ENCODE measurements around the gene TSPYL4. TPM values are rescaled to one million over a fixed set of nuclear protein-coding genes. Genes with fewer than 3 reads are reported as not detected.

TSPYL4 gene
- total and polyA plus RNA-seq, 2 donors (not counting 3 experiments of a cell fraction or from before 2014, with no cell fraction given) = 24.5 to 43.1 TPM

DNA sequence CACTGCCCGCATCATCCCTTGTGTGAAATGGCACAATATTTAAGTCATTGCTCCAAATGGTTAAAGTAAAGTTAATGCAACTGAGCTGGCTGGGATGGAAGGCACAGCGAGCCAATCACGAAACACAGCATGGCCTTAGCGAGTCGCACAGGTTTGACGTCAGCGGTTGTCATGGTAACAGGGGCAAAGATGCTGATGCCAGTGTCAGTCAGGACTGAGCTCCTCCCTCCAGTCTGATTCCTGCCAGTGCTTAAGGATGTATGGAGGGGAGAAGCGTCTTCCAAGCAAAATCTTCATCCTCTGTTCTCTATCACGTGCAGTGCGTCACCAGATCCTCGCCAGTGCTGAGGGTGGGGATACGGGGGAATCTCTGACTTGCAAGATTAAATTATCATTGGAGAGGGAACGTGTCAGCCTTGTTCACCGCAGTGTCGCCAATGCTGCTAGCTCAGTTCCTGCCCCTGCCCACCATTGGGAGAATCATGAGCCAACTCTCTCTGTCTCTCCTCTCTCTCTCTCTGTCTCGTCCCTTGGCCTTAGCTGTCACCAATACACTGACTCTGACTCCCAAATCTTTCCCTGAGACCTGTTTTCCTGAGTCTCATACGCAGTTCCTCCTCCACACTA is 24.5 kb downstream of the TSPYL4 start:
- Histone ChIP-seq H3K79me2 (ENCODE audit: control insufficient read depth, insufficient read depth, low read length) (no peaks in the 10 kb centered on the region), H4K20me1 (replicated peaks; ENCODE audit: control insufficient read depth, extremely low read depth, insufficient read depth, low read length) (no peaks in the 10 kb centered on the region), H3K36me3 (ENCODE audit: control insufficient read depth in 2 of 2, extremely low read depth in 1 of 2, insufficient read depth in 2 of 2, low read length in 2 of 2) (no peaks in the 10 kb centered on the region), H3K4me1 (ENCODE audit: control insufficient read depth, extremely low read depth, insufficient read depth, low read length) (no peaks in the 10 kb centered on the region), H2AFZ (ENCODE audit: low read depth, low read length) (peak overlapping the region; percentile 29), H3K9me1 (replicated peaks; ENCODE audit: control insufficient read depth, extremely low read depth, insufficient read depth, low read length) (no peaks in the 10 kb centered on the region), H3K27me3 (ENCODE audit: control insufficient read depth in 2 of 2, insufficient read depth in 2 of 2, low read length in 2 of 2) (no peaks in the 10 kb centered on the region), H3K9me3 (replicated peaks; ENCODE audit: control insufficient read depth, insufficient read depth, low read length) (no peaks in the 10 kb centered on the region), H3K4me3 (replicated peaks in 1 of 3; ENCODE audit: insufficient read depth in 1 of 3, low read depth in 1 of 3, low read length in 3 of 3) (no peak overlapping the region), H3K27ac (ENCODE audit: insufficient read depth, low read depth, low read length) (no peak overlapping the region), H3K9ac (replicated peaks; ENCODE audit: extremely low read depth, insufficient read depth, low read length) (no peak overlapping the region), H3K4me2 (ENCODE audit: insufficient read depth, low read length) (no peak overlapping the region)
- no TSS peak for BruUV-seq (replicated peaks)
- POLR2A ChIA-PET = interaction anchor here (0.9 to 1.3 kb wide), 2 partner anchors 20 to 24 kb away, joined by 4 to 7 read pairs; partner anchors contain the start of gene TSPYL4
- intact Hi-C loops (cut with micrococcal nuclease) (no loop called here), dilution Hi-C loops (cut with MboI; ENCODE audit: extremely low pct_ligation_motif_present, low sequenced_read_pairs) (no loop called here)
- peak; percentile 58 for DNase-seq (ENCODE audit: low read depth, low spot score)
- CTCF ChIA-PET = interaction anchor here (1.1 to 3.5 kb wide), 9 partner anchors 12 to 332 kb away, joined by 3 to 22 read pairs (median 5); partner anchors contain the start of genes TSPYL1 and TSPYL4
- TF ChIP-seq JUN (IDR thresholded peaks at IDR 0.05; ENCODE audit: borderline replicate concordance, insufficient read depth, insufficient read length, low read depth) = no peak
- no peak for FAIRE-seq

- ChIA-PET POLR2A (no interaction called here), CTCF (interaction anchor here (0.6 to 1.6 kb wide), 2 partner anchors 20 to 45 kb away, joined by 3 to 4 read pairs; no protein-coding TSS in a partner anchor)
- dilution Hi-C loops (cut with MboI; ENCODE audit: extremely low pct_ligation_motif_present, low sequenced_read_pairs) (no loop called here), intact Hi-C loops (cut with micrococcal nuclease) (no loop called here)
- H3K27ac ChIP-seq (ENCODE audit: insufficient read depth, low read depth, low read length) = no peak overlapping the region
- H3K36me3 ChIP-seq (ENCODE audit: control insufficient read depth in 2 of 2, extremely low read depth in 1 of 2, insufficient read depth in 2 of 2, low read length in 2 of 2) = no peaks in the 10 kb centered on the region
- H3K27me3 ChIP-seq (ENCODE audit: control insufficient read depth in 2 of 2, insufficient read depth in 2 of 2, low read length in 2 of 2) = no peaks in the 10 kb centered on the region
- H3K9me1 ChIP-seq (replicated peaks; ENCODE audit: control insufficient read depth, extremely low read depth, insufficient read depth, low read length) = no peaks in the 10 kb centered on the region
- no peak overlapping the region for H3K4me3 ChIP-seq (replicated peaks in 1 of 3; ENCODE audit: insufficient read depth in 1 of 3, low read depth in 1 of 3, low read length in 3 of 3)
- H3K79me2 ChIP-seq (ENCODE audit: control insufficient read depth, insufficient read depth, low read length) = no peaks in the 10 kb centered on the region
- no peaks in the 10 kb centered on the region for H3K9me3 ChIP-seq (replicated peaks; ENCODE audit: control insufficient read depth, insufficient read depth, low read length)
- peaks cover 6% of the 10 kb centered on the region for H3K4me1 ChIP-seq (ENCODE audit: control insufficient read depth, extremely low read depth, insufficient read depth, low read length)
- no peak overlapping the region for H3K4me2 ChIP-seq (ENCODE audit: insufficient read depth, low read length)
- no peak overlapping the region for H3K9ac ChIP-seq (replicated peaks; ENCODE audit: extremely low read depth, insufficient read depth, low read length)
- FAIRE-seq = no peak
- H4K20me1 ChIP-seq (replicated peaks; ENCODE audit: control insufficient read depth, extremely low read depth, insufficient read depth, low read length) = no peaks in the 10 kb centered on the region
- BruUV-seq (replicated peaks) = no TSS peak
- H2AFZ ChIP-seq (ENCODE audit: low read depth, low read length) = no peak overlapping the region
- no peak for TF ChIP-seq MAX (IDR thresholded peaks at IDR 0.05; ENCODE audit: insufficient read depth, insufficient read length)
- TF ChIP-seq CTCF (IDR thresholded peaks at IDR 0.05; ENCODE audit: extremely low read depth in 1 of 2, insufficient read depth in 1 of 2, low read depth in 1 of 2, low read length in 2 of 2) = no peak
- no peak for TF ChIP-seq POLR2A (IDR thresholded peaks at IDR 0.05; ENCODE audit: low read depth, low read length)
- no peak for TF ChIP-seq MYC (IDR thresholded peaks at IDR 0.05; ENCODE audit: low read depth, low read length)
- TF ChIP-seq POLR2AphosphoS5 (IDR thresholded peaks at IDR 0.05; ENCODE audit: insufficient read depth, low read depth, low read length) = no peak
- TF ChIP-seq JUN (IDR thresholded peaks at IDR 0.05; ENCODE audit: borderline replicate concordance, insufficient read depth, insufficient read length, low read depth) = no peak
- TF ChIP-seq FOS (IDR thresholded peaks at IDR 0.05; ENCODE audit: borderline replicate concordance, insufficient read depth, low read length) = no peak
- TF ChIP-seq EZH2 (IDR thresholded peaks at IDR 0.05; ENCODE audit: borderline replicate concordance, low read depth, low read length, severe bottlenecking) = no peak
- TF ChIP-seq GATA2 (IDR thresholded peaks at IDR 0.05; ENCODE audit: insufficient read depth, insufficient read length, low read depth, low read length) = no peak
- no peak for DNase-seq (ENCODE audit: low read depth, low spot score)
Measured at GRCh38 chr6:116223355-116223754, 30.5 kb downstream of the TSPYL4 start.

Data from endothelial cell of umbilical vein (primary cell).